Stimulated activated CD8-positive, alpha-beta memory T cell treated with anti-CD3 and anti-CD28 coated beads, Interleukin-4, amount 100 ng/mL, for 1 hour (primary cell): ENCODE data around the gene CEP68.
A peak's percentile ranks its signal among the peaks of the same experiment; 100 is the strongest.
"Not testable (repeated sequence)": the region's sequence is repeated elsewhere in the genome, so short reads cannot be mapped to it uniquely, and the experiment has no call there.

Experiments
- DNase-seq, 2 donors: peaks; one replicate each; pipeline ENCODE4 v3.0.0-alpha.2; 2020; ENCODE audit warnings: low read depth in 2 of 2, low spot score in 1 of 2

Gene CEP68

DNA sequence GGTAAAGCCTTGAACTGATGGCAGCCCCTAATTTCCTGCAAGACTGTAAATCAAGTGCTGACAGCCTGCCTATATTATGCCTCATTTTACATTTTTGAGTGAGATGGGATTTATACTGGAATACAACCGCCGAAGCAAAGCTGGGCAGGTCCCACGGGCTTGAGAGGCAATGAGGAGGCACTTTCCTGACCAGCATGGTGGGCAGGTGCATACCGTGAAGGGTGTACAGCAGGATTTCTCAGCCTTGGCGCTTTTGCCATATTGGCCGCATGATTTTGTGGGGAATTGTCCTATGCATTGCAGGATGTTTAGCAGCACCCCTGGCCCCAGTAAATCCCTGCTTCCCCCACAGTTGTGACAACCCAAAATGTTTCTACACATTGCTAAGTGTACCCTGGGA lies 22.8 kb downstream of the CEP68 start:
- DNase-seq: no peak

DNA sequence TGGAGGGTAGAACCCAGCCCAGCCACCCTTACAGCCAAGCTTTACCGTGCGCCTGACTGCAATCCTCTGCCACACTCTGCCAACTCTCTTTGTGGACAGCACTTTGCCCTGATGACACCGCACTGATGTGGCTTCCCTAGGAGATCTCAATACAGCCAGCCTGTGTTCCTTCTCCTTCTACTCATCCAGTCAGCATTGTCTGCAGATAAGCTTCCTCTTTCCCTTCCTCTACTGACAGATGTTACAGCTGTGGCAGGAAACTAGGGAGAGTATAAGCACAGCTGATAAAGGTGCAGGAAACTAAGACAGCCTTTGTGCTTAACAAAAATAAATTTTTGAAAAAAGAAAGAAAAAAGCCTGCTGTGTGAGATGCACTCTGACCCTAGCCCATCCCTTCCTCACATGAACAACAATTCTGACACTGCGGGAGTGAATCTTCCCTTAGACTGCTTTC lies 25.0 kb downstream of the CEP68 start:
- DNase-seq: no peak

DNA sequence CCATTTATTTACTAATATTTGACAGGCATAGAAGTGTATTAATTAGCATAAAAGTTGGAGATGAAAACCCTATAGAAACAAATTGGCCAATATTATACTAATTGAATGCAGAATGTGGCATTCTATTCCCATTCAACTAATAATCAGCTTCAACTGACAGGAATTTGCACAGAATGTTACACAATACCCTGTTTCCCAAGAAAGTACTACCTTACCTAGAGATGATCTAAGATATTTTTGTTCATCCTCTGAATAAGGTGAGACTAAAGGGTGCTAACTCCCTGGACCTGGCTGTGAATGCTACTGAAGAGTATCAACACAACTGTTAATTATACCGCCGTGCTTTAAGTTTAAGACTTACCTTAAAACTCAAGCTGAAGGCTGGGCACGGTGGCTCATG lies 28.9 kb downstream of the CEP68 start:
- DNase-seq: no peak

DNA sequence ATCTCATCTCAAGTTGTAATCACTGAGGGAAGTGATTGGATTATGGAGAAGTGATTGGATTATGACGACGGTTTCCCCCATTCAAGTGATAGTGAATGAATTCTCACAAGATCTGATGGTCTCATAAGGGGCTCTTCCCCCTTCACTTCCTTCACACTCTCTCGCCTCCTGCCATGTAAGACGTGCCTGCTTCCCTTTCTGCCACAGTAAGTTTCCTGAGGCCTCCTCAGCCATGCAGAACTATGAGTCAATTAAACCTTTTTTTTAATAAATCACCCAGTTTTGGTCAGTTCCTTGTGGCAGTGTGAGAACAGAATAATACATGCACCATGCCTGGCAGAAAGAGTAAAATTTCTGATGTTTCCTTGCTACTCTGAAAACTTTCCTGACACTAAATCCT lies 36.6 kb downstream of the CEP68 start:
- DNase-seq: no peak

DNA sequence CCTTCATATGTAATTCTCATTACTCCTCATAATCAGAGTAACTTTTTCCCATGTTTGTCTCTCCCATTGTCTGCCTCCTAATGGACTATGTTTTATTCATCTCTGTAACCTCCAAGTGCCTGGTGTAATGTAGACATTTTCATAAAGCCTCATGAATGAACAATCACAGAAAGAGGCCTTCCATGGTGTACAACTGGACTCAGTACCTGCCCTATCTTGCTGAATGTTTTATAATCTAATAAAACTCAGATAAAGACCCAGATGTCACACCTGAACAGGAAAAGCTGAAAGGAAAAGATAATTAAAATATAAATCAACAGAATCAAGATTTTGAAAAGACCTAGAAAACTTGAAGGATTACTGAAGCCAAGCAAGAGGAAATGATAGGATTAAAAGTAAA lies 37.0 kb downstream of the CEP68 start:
- DNase-seq: no peak

DNA sequence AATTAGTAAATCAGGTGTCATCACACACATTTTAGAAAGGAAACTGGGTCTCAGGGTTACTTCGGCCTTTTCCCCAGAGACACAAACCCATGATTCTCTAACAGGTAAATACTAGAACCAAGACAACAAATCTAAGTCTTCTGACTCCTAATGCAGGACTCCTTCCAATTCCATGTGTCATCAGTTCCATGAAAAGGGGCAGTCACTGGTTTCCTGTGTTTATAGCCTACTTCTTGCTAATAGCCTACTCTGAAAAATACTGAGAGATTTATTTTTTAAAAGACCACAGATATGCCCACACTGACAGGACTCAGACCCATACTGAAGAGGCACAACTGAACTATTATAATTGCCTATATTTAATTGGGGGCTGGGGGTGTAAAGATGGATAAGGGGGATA lies 40.7 kb downstream of the CEP68 start:
- DNase-seq: no peak

DNA sequence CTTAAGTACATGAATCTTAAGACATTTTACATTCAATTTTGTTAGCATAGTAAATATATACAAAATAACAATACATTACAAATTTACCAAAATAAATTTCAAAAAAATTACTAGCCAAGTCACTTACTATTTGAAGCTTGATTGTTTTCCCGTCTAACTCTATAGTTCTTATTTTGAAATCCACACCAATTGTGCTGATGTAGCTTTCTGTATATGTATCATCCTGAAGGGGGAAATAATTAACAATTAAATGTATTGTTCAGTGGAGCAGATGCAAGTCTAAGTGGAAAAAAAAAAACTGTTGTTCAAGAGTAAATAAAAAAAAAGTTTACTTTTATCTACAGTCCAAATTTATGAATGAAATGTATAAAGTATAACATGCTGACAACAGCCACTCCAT lies 41.6 kb downstream of the CEP68 start:
- DNase-seq: no peak

DNA sequence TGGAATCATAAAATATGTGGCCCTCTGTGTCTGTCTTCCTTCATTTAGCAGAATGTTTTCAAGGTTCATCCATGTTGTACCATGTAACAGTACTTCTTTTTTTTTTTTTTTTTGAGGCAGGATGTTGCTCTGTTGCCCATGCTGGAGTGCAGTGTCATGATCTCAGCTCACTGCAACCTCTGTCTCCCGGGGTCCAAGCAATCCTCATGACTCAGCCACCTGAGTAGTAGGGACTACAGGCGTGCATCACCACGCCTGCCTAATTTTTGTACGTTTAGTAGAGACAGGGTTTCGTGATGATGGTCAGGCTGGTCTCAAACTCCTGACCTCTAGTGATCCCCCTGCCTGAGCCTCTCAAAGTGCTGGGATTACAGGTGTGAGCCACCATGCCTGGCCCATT lies 42.5 kb downstream of the CEP68 start:
- DNase-seq: no peak

DNA sequence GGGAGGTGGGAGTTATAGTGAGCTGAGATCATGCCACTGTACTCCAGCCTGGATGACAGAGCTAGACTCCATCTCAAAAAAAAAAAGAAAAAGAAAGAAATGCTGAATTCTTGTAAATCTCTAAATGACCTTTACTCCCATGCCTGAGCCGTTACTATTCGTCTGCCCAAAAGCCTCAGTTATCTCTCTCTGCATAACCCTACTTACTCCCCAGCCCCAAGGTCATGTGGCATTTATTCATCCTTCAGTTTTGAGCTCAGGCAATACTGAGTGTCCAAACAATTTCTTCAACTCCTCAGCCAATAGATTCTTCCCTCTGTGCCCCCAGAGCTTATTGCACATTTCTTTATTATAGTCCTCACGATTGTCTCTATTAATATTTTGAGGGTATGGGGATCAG lies 44.9 kb downstream of the CEP68 start:
- no peak for DNase-seq

DNA sequence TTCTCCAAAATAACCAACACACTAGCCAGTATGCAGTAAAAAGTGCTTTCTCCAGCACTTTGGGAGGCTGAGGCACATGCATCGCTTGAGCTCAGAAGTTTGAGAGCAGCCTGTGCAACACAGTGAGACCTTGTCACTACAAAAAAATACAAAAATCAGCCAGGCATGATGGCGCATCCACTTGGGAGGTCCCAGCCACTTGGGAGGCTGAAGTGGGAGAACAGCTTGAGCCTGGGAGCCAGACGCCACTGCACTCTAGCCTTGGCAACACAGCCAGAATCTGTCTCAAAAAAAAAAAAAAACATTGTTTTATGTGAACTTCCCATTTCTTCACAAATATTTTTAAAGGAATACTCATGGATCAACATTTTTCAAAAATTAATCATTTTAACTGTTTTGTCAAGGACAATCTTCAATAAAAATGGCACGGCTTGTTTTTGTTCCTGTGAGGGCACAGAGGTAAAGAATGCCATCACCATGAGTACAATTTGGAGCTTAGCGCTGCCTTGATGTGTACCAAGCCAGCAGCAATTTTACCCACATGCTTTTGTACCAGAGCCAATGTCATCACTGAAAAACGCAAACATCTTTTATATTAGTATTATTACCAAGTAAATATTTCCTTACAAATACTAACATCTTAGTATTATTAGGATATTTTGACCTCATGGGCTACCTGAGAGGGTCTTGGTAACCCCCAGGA lies 46.9 kb downstream of the CEP68 start:
- DNase-seq: no peak

DNA sequence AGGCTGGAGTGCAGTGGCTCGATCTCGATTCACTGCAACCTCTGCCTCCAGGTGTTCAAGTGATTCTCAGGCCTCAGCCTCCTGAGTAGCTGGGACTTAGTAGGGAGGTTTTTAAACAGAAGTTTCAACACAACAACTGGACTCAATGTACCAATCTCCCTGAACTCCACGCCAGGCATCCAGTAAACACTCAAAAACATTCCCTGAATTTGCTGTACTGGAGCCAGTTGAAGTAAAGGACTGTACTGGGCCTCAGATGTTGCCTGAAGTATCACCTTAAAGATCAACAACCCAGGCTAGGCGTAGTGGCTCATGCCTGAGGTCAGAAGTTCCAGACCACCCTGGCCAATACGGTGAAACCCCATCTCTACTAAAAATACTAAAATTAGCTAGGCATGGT lies 51.3 kb downstream of the CEP68 start:
- DNase-seq: no peak

DNA sequence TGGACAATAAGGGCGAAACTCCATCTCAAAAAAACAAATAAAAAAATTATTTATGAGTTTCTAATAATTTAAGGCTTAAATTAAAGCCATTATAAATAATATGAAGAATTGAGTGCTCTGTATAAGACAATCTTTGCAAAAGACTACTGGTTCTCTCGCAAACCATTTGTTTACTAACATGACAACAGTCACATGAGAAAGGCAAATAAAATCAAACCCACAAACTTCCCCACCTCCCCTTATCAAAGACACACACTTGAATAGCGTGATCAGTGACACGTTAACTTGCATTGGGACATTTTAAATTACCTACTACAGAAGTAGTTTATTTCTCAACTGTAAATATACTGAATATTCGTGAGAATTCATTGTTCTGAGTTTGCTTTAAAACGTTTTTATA lies 52.6 kb downstream of the CEP68 start:
- DNase-seq: no peak

DNA sequence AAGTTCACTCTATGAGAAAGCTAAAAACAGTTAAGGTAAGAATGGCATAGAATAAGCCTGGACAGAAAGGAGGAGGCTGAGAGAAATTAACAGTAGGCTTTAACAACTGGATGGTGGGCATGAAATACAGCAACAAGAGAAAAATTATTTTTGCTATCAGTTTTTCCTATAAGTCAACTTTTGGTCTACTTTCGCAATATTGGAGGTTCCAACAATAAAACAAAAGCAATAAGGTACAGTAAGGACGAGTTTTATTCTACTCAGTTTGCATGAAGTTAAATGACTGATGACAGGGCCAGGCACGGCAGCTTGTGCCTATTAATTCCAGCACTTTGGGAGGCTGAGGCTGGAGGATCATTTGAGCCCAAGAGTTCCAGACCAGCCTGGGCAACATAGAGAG lies 56.4 kb downstream of the CEP68 start:
- no peak for DNase-seq

DNA sequence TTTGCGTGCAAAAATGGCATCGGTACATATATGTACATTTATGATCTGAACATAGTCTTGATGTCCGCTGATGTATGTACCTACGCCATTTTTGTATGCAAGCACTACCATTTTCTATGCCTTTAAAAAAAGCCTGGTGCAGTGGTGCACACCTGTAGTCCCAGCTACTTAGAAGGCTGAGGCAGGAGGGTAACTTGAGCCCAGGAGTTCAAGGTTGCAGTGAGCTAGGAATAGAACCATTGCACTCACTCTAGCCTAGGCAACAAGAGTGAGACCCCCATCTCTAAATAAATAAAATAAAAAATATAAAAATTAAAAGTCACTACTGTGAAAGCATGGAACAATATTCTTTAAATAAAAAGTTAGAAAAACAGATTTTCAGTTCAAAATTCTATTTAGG lies 57.0 kb downstream of the CEP68 start:
- DNase-seq: no peak

DNA sequence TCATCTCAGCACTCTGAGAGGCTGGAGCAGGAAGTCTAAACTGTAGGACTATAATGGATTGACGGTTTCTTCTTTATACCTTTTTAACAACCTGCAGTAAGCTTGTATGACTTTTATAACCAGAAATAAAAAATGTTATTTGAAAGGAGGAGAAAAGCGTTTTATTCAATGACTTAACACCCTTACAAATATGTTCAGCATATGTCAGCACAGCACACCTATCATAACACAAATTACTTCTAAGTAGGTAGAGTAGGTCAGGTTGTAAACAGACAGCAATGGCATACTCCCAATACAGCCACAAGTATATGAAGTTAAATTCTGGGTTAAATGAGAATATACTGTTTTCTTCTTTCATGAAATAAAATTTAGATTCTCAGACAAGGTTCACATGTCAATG lies 57.6 kb downstream of the CEP68 start:
- no peak for DNase-seq

DNA sequence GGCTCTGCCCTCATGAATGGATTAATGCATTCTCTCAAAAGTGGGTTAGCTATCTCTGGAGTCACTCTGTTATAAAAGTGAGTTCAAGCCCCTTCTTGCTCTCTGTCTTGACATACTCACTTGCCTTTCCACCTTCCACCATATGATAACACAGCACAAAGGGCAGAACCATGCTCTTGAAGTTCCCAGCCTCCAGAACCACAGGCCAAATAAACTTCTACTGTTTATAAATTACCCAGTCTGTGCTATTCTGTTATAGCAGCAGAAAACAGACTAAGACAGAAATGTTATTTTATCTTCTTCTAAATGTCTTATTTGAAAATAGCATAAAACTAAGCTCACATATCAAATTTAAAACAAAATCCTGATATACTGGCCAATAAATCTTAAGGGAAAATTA lies 58.7 kb downstream of the CEP68 start:
- no peak for DNase-seq

DNA sequence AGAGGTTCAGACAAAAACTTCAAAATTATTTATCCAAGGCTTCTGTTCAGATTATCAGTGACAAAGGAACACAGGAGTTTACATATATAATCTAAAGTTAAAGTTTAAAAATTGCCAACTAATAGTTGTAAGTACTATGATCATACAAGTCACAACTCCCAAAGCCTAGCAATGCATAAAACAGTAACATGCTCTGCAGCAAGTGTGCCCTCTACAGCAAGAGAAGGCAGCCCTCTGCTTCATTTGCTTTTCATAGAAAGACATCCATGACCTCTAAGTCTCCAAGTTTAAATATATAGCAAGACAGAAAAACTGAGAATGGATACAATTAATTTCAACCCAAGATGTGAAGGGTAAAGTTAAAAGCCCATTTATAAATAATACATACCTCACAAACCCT lies 60.4 kb downstream of the CEP68 start:
- no peak for DNase-seq

DNA sequence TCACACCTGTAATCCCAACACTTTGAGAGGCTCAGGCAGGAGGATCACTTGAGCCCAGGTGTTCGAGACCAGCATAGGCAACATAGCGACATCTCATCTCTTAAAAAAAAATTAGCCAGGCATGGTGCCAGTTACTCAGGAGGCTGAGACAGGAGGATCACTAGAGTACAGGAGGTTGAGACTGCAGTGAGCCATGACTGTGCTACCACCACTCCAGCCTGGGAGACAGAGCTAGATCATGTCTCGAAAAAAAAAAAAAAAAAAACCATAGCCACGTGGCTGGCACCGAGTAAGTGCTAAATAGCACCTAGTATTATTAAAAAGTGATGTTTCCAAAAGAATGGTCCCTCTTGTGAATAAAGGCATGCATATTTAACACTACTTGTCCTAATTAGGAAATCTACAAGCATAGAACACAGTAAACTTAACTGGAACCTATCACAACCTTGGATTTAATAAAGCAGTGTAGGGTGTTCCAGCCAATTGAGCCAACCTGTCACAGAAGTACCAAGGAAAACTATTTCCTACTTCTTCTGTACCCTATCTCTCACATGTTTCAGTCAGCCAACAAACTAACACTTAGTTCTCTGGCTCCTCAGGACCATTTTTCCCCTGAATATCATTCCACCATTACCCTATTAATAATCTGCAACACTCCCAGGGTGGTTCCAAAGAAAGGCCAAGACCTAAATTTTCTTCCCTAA lies 64.9 kb downstream of the CEP68 start:
- no peak for DNase-seq

DNA sequence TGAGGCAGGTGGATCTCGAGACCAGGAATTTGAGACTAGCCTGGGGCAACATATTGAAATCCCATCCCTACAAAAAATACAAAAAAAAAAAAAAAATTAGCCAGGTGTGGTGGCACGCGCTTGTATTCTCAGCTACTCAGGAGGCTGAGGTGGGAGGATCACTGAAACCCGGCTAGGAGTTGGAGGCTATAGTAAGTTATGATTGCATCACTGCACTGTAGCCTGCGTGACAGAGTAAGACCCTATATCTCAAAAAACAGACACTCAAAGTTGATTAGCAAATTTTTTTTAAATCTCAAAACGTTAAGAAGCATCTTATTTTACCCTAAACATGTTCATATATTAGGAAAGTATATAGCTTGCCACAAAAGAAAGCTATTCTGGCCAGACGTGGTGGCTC lies 66.1 kb downstream of the CEP68 start:
- no peak for DNase-seq

DNA sequence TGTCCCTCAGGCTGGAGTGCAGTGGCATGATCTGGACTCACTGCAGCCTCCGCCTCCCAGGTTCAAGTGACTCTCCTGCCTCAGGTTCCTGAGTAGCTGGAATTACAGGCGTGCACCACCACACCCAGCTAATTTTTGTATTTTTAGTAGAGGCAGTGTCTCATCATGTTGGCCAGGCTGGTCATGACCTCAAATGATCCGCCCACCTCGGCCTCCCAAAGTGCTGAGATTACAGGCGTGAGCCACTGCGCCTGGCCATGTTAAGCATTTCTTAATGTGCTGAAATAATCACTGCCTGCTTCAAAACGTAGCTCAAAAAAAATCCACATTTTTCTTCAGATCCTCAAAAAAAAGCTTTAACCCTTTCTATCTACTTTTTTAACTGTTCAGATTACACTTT lies 69.2 kb downstream of the CEP68 start:
- DNase-seq: not testable (repeated sequence)

DNA sequence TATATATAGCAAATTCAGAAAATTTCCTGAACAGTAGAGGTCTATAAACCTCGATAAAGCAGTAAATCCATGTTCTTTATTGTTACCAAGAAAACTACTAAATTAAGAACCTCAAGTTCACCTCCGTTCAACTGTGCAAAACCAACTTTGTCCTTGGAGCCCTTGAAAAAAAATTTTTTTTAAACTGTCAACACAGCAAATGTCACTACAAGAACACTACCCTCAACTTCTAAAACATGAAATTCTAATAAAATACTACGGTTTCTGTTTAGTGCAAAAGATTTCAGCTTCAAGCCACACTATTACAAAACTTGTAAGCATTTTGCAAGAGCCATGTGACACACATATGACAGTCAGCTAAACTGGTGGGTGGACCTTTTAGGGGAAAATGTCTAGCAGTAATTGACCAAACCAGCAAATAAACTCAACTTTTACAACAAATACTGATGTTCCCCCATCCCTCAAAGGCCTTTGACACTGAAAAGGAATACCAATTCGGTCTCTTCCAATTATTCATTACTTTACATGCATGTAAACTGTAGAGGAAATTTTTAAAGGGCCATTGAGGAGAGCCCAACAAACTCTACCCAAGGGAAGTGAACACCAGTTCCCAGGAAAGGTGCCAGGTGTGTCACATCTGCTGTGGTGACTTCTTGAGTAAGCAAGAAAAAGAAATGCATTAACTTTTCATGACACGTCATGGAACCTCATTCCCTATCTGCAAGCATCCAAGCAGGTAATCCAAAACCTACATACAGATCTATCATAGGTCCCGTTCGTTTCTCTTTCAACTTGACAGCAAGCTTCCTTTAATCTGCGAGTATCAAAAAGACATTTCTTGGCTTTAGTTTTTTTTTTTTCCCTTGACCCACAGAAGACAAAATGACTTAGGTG lies 72.3 kb downstream of the CEP68 start:
- no peak for DNase-seq

DNA sequence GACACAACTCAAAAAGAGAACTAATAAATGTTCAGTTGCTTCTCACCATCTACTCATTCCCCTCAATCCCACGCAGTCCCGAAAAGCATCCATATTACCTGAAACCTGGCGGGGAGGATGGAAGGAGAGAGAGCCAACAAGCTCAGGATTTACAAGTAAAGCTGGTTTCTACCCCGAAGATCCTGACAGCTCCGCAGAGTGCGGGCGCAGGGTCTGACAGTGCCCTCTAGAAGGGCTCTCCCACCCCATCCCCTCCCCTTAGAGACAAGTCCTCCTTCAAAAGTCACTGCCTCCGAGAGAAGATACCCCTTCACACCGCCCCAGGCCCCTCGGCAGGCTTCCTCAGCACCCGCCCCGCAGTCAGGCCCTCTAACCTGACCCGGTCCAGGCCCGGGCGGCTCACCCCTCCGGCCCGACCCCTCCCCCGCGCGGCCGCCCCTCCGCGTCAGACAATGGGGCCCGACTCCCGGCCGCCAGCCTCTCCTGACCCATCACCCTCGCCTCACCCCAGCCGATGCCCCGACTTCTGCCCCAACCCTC lies 73.1 kb downstream of the CEP68 start:
- DNase-seq: peak in 1 of 2 donors; percentile 5
